ENCODE data around the gene EML5.

EML5 gene

GRCh38 chr14:88628033-88628432, 164.7 kb downstream of the EML5 start:
- TF ChIP-seq ZFX (IDR thresholded peaks at IDR 0.05; ENCODE audit: borderline replicate concordance), result no peak
- TF ChIP-seq, protein P1, sequence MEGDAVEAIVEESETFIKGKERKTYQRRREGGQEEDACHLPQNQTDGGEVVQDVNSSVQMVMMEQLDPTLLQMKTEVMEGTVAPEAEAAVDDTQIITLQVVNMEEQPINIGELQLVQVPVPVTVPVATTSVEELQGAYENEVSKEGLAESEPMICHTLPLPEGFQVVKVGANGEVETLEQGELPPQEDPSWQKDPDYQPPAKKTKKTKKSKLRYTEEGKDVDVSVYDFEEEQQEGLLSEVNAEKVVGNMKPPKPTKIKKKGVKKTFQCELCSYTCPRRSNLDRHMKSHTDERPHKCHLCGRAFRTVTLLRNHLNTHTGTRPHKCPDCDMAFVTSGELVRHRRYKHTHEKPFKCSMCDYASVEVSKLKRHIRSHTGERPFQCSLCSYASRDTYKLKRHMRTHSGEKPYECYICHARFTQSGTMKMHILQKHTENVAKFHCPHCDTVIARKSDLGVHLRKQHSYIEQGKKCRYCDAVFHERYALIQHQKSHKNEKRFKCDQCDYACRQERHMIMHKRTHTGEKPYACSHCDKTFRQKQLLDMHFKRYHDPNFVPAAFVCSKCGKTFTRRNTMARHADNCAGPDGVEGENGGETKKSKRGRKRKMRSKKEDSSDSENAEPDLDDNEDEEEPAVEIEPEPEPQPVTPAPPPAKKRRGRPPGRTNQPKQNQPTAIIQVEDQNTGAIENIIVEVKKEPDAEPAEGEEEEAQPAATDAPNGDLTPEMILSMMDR (IDR thresholded peaks at IDR 0.05), result no peak
- H3K27ac ChIP-seq, result no peak overlapping the region

DNA sequence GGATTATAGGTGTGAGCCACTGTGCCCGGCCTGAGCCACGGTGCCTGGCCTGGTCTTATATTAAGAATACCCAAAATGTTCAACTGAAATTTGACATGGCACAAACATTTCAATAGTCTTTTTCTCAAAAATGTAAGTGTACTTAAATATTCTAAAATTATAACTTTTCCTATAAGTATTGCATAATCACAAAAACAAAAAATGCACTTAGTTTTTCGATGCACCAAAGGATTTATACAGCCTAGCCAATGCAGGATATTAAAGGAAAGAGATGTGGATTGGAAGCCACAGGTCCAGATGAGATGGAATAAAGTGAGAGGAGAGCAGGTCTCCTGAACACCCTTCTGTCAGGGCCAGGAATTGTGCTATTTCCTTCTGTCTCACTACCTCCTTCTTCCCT, 167.1 kb downstream of the EML5 start:
- H3K27ac ChIP-seq, result no peak overlapping the region
- no peak for TF ChIP-seq ZFX (IDR thresholded peaks at IDR 0.05; ENCODE audit: borderline replicate concordance)
- TF ChIP-seq, protein P1 (IDR thresholded peaks at IDR 0.05), result no peak

- no peak overlapping the region for H3K27ac ChIP-seq
- TF ChIP-seq, protein P1 (IDR thresholded peaks at IDR 0.05), result no peak
- TF ChIP-seq ZFX (IDR thresholded peaks at IDR 0.05; ENCODE audit: borderline replicate concordance), result no peak
Observed at GRCh38 chr14:88621100-88621499, 171.7 kb downstream of the EML5 start.

DNA sequence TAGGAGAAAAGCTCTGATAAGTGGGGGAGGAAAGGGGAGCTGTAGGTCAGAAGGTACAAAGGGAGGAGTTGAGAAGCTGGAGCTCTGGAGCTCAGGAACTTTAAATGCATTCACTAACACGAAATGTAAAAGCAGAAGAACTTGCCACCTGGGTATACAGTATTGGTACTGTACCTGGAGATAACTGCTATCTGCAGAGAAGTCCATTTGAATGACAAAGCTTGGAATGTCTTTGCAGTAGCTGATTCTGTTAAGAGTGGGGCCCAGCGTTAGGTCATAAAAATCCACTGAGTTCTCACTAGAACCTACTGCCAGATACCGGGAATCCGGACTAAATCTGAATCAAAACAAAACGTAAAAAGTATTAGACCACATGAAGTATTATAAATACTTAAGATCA, 174.3 kb downstream of the EML5 start:
- TF ChIP-seq ZFX (IDR thresholded peaks at IDR 0.05; ENCODE audit: borderline replicate concordance), result no peak
- TF ChIP-seq, protein P1 (IDR thresholded peaks at IDR 0.05), result no peak
- no peak overlapping the region for H3K27ac ChIP-seq

DNA sequence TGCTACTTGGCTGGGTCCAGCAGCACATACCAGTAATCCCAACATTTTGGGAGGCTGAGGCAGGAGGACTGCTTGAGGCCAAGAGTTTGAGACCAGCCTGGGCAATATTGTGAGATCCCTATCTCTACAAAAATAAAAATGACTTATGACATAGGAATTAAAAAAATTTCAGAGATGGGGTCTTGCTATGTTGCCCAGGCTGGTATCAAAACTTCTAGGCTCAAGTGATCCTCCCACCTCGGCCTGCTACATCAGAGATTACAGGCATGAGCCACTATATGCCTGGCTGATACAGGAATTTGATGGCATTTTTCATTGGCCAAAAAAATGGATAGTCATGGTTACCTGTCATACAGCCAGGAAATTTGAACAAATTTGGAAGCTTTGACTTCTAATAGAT, 175.3 kb downstream of the EML5 start:
- TF ChIP-seq ZFX (IDR thresholded peaks at IDR 0.05; ENCODE audit: borderline replicate concordance), result no peak
- TF ChIP-seq, protein P1 (IDR thresholded peaks at IDR 0.05), result no peak
- no peak overlapping the region for H3K27ac ChIP-seq

GRCh38 chr14:88616697-88617096, 176.1 kb downstream of the EML5 start:
- TF ChIP-seq, protein P1 (IDR thresholded peaks at IDR 0.05), result no peak
- no peak for TF ChIP-seq ZFX (IDR thresholded peaks at IDR 0.05; ENCODE audit: borderline replicate concordance)

DNA sequence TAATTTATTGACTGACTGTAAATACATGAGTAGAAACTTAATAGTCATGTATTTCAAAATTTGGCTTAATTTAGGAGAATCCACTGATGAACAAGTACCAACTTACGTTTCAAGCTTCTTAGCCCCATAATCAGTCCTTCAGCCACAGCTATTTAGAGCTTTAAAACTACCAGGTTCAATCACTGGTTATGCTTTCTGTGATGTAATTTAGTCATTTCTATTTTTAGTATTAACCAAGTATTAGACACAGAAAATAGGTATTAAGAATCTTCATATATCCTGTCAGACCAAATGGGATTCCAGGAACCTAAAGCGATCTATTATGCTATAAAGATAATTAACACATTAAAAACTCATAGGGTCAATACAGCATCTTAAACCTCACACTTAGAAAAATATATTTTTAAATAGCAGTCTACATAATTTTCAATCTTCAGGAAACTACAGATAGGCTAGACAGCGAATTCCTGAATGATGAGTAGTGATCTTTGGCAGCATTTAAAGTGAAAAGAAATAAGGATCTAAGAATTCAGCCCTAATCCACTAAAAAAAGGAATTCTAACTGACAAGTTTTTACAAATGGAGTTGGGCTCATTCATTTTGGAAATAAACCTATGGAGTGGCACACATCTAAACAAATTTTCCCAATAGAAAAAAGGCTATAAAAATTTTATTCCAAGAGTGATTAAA, 178.4 kb downstream of the EML5 start:
- no peak overlapping the region for H3K27ac ChIP-seq
- TF ChIP-seq ZFX (IDR thresholded peaks at IDR 0.05; ENCODE audit: borderline replicate concordance), result no peak
- TF ChIP-seq, protein P1 (IDR thresholded peaks at IDR 0.05), result no peak

More at GRCh38 chr14:88616697-88617096, 176.1 kb downstream of the EML5 start:
- H3K27ac ChIP-seq, result no peak overlapping the region
